Suppressor macrophage treated with lipopolysaccharide for 4 hours (primary cell): Measurements from ENCODE around the gene CDH12.
"Not testable (repeated sequence)": the region's sequence is repeated elsewhere in the genome, so short reads cannot be mapped to it uniquely, and the experiment has no call there.

Experiments
- DNase-seq: peaks from one replicate; pipeline ENCODE4 v3.0.0-alpha.2; 2020

CDH12 gene

DNA sequence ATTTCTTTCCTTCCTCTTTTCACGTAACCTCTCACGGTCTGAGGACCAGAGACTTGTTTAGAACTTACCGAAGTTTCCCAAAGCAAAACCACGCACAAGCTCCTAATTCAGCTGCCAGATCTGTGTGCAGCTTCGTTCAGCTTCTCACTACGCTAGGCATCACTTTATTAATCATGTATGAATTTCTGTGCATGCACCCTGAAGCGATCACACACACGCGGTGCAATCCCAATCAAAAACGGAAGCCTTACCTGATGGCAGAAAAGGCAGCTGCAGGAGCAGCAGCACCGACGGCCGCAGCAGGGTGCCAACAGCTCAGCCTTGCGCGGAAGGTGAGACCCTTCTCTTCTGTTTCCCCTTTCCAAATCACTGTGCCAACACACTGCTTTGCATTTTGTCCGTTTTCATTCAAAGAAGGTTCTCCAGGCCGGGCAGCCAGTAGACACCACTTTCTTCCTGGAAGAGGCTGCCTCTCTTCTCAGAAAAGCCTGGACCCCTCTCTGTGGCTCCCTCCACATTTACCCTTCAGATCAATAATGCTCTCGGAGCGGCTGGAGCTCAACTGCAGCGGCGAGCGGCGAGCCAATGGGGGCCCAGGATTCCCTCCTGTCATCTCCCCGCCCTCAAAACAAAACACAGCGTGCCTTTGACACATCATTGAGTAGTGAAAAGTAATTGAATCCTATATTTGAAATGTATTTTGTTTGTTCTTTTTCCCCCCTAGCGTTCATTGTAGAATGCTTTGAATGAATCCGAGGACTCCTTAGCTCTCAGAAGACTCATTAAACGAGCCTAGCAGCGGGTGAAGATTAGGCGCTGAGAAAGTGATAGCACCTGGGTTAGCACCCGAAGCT, at the start of gene CDH12:
Gene CDH12 (minus strand): TSS at position 538 of the 854 bp plus-strand sequence.
- DNase-seq, result no peak

DNA sequence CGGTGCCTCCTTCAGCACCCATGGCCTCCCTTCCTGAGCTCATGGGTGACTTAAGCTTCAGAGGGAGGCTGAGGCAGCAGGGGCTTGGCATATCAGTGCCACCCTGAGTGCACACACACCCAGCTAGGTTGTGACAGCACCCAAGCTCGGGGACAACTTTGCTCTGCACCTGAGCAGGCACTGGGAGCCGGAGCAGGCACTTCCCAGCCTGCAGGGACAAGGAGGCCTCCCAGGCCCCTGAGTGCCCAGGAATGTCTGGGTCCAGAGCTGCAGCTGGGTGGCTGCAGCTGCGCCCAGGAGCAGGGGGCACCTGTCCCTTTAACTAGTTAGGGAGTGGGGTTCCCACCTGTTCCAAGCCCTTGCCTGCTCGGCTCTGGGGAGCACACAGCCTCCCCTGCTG, 48.7 kb upstream of the CDH12 start:
- no peak for DNase-seq

GRCh38 chr5:22900801-22901310, 47.7 kb upstream of the CDH12 start:
- DNase-seq, result no peak

DNA sequence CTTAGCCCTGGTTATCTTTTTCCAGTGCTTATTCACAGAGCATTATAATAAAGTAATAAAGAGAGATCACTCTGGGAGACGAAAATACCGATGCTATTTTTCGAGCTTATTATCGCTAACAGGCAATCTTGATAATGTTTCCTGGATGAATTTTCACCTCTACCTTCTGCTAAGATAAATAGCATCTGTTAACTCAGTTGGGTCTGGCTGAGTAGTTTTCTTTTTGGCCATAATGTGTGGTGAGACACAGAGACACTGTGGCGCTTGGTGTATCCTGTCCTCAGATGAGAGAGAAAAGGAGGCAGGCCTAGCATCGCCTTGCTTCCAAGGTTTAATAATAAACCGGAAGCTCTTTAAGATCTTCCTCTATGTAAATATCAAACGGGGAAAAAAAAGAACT, 46.2 kb upstream of the CDH12 start:
- no peak for DNase-seq

GRCh38 chr5:22896152-22896551, 43.0 kb upstream of the CDH12 start:
- no peak for DNase-seq

DNA sequence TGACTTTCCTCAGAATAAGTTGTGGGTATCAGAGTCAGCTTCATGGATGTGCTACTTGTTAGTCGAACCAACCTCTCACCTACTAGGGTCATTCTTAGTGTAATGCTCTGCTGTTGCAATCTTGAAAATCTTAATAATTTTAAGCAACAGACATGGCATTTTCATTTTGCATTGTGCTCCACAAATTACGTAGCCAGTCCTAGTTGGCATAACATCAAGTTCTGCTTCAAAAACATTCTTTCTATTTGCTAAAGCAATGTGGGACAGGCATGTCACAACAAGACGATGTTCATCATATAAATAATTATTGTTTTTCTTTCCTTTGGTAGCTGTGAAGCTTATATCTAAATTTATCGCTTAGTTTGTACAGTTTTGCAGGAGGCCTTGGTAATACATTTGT, 39.3 kb upstream of the CDH12 start:
- no peak for DNase-seq

- DNase-seq, result no peak
These were observed 36.6 kb upstream of the CDH12 start for GRCh38 chr5:22889720-22890119.

DNA sequence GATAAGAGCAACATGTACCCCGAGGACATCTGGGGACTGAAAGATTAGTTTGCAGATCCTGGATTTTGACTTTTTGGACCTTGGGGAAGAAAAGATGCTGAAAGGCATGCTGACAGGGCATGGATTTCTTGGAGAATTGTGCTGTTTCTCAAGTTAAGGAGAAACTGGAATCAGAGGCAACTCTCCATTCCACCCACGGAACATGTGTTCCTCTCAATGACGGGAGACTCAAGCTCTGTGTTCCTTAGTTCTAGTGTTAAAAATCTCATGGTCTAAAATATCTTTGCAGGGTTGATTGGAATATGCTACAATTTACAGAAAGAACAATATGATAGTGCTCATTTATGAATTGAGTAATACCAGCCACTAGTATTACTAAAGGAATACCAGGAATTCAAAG, 34.4 kb upstream of the CDH12 start:
- no peak for DNase-seq

DNA sequence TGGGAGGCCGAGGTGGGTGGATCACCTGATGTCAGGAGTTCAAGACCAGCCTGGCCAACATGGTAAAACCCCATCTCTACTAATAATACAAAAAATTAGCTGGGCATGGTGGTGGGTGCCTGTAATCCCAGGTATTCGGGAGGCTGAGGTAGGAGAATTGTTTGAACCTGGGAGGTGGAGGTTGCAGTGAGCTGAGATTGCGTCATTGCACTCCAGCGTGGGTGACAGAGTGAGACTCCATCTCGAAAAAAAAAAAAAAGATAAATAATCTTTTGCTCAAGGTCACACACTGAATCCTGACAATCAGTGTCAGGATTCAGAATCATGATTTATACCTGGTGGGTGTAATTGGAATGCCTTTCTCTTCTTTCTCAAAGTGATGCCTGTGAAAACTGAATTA, 5.8 kb upstream of the CDH12 start:
- DNase-seq, result not testable (repeated sequence)

GRCh38 chr5:22855824-22856223, 2.7 kb upstream of the CDH12 start:
- no peak for DNase-seq

DNA sequence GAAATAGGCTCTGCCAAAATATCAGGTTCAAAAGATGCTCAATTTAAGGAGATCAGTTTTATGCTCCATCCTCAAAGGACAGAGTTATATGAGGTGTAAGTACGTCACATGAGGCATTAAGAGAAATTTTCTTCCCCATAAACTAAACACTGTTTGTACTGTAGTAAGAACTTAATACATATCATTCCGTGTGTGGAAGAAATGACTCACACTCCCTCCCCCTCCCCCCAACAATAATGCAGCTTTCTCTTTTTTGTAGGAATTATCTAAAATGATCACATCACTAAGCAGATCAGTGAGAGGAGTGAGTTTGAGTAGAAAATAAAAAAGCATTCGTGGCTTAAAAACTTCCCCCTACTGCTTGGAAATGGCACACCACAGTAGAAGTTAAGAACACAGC, 2.2 kb downstream of the CDH12 start:
- no peak for DNase-seq

DNA sequence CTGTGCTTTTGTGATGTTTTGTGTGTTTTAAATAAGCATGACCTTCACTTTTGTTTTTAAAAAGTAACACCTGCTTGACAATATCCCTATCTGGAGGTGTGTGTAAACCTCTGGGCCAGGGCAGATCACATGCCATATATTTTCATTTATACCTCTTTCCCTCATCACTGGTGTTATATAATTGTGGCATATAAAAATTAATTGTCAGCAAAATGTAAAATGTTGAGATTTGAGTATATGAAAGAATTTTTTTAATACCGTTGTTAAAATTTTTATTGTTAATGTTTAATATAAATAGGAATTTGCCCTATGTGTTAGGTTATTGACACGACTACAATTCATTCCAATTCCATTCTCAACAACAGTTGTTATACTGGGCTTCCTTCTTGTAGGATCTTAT, 6.5 kb downstream of the CDH12 start:
- DNase-seq, result no peak

DNA sequence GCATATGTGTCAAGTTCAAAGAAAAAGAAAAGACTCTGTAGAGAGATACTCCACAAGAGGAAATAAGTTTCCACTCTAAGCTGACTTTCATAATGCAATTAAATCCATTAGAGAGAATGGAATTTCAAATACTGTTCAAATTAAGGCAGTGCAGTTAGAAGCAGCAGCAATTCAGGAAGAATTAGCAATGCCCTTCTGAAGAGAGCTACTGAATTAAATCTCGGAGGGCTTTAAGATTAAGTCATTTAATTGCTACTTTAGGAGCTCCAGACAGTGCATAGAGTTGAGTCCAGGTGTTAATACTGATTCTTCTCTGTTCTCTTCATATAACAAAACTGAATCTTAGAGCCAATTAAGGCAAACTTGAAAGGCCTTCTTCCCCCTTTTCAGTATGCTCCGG, 8.5 kb downstream of the CDH12 start:
- DNase-seq, result no peak

DNA sequence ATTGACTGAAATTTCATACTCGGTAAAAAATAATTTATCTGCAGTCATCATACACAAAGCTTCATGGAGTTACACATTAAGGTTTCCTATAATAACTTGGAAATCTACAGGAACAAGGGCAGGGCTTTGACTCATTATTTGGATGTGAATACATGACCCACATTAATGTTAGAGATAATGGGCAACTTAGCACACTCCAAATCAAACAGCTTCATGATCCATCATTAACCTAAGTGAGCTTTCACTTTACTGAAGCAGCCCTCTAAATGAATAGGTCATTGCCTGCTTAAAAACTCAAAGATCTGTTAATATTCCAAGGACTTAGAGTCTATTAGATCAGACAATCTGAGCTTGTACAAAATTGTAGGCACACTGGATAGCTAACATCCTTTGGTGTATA, 9.0 kb downstream of the CDH12 start:
- no peak for DNase-seq

DNA sequence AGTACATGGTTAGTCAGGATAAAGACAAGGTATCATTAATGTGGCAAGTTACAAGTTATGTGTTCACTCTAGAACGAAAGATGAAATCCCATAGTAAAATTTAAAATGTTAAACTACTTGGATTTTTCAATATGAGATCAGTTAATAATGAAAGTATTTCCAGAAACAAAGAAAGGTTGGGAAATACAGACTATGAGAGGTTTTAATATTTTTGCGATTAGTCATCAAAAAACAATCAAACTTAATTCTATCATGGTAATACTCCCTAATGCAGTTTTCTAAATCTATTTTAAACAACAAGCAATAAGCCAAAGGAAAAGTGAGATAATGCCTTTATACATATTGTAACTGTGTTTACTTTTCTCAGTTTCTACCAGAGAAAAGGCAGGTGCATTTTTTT, 10.6 kb downstream of the CDH12 start:
- no peak for DNase-seq

DNA sequence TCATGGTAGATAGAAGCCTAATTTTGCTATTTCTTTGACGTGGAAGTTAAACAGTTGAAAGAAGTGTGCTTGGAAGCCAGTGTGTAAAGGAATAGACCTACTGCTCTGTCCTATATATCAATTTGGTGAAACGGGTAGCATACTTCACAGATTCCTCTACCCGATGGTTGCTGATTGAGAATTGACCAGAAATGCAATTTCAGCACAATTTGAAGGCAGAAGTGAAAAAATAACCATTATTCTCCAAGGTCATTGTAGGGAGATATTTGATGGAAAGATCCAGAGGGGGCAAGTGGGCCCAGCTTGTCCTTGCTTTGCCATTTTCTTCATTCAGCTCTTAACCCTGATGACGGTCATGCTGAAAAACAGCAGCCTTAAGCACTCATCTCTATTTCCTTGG, 15.3 kb downstream of the CDH12 start:
- DNase-seq, result no peak

GRCh38 chr5:22835686-22836085, 17.5 kb downstream of the CDH12 start:
- no peak for DNase-seq

- no peak for DNase-seq
These were observed 59.7 kb downstream of the CDH12 start for GRCh38 chr5:22793463-22793862.

DNA sequence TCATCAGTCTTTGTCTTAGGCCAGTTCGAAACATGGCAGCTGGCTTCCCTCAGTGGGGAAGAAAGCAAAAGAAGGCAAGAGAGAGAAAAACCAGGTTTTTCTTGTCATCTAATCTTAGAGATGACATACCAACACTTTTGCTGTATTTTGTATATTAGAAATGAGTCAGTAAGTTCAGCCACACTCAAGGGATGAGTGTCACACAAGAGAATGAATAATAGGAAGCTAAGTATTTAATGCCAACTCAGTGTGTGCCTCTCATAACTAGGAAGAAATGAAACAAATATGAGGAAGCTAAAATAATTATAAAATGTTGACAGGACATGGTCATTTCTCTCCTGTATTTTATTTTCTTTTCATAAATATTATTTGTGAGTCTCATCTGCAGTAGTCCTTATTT, 65.3 kb downstream of the CDH12 start:
- no peak for DNase-seq

DNA sequence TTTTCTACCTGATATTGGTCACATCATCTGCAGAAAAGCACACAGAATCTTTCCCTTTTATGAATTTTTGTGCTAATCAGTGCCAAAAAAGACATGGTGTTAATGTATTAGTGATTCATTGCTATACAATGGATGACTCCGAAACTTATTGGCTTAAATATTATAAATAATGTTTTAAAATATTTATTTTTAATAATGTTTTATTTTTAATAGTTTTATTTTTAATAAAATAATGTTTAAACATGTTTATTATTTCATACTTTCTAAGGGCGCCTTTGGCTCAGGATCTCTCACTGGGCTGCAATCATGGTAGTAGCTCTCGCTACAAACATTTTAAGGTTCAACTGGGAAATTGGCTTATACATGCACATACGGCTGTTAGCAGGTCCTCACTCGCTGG, 65.7 kb downstream of the CDH12 start:
- DNase-seq, result no peak

- no peak for DNase-seq
These were observed 72.4 kb downstream of the CDH12 start for GRCh38 chr5:22780756-22781155.

DNA sequence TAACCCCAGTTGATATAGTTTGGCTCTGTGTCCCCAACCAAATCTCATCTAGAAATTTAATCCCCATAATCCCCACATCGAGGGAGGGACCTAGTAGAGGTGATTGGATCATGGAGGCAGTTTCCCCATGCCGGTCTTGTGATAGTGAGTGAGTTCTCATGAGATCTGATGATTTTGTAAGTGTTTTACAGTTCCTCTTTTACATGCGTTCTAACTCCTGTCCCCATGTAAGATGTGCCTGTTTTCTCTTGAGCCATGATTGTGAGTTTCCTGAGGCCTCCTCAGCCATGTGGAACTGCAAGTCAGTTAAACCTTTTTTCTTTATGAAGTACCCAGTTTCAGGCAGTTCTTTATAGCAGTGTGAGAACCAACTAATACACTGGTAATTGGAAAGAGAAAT, 73.6 kb downstream of the CDH12 start:
- no peak for DNase-seq

DNA sequence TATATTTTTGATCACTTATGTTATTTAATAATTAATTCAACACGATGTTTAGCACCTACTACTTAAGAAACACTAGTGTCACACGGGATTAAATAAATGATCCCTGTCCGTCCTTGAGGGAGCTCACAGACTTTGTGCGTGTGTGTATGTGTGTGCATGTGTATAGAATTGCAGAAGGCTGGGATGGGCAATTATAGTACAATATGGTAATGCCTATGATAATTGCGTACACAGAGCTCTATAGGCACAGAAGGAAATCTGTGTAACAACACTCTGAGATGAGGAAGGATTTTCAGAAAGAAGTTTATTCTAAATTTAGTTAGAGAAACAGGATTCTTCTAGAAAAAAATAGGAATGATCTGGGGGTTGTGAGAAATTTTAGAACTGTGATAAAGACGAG, 76.9 kb downstream of the CDH12 start:
- no peak for DNase-seq

- DNase-seq, result not testable (repeated sequence)
These were observed 78.9 kb downstream of the CDH12 start for GRCh38 chr5:22774214-22774613.

DNA sequence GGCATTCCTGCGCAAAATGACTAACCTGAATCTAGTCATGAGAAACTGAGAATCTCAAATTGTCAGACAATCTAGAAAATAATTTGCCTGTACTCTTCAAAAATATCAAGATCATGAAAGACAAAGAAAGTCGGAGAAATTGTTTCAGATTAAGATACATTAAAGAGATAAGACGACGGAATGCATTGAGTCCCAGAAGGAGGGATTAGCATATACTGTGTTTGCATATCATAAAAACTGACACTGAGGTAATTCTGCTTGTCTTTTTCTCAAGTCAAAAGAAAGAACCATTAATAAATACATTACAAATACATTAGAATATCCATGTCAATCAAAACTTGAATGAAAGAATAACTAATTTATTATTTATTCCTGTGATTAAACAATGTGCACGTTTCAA, 88.4 kb downstream of the CDH12 start:
- no peak for DNase-seq
